ENCODE data around the gene MRPS23.
A peak's percentile ranks its signal among the peaks of the same experiment; 100 is the strongest.
"Not testable (repeated sequence)": the region's sequence is repeated elsewhere in the genome, so short reads cannot be mapped to it uniquely, and the experiment has no call there.

The MRPS23 gene

GRCh38 chr17:57864273-57864672 lies 14.4 kb upstream of the MRPS23 start:
- DNase-seq (ENCODE audit: low read depth in 2 of 2), result no peak

DNA sequence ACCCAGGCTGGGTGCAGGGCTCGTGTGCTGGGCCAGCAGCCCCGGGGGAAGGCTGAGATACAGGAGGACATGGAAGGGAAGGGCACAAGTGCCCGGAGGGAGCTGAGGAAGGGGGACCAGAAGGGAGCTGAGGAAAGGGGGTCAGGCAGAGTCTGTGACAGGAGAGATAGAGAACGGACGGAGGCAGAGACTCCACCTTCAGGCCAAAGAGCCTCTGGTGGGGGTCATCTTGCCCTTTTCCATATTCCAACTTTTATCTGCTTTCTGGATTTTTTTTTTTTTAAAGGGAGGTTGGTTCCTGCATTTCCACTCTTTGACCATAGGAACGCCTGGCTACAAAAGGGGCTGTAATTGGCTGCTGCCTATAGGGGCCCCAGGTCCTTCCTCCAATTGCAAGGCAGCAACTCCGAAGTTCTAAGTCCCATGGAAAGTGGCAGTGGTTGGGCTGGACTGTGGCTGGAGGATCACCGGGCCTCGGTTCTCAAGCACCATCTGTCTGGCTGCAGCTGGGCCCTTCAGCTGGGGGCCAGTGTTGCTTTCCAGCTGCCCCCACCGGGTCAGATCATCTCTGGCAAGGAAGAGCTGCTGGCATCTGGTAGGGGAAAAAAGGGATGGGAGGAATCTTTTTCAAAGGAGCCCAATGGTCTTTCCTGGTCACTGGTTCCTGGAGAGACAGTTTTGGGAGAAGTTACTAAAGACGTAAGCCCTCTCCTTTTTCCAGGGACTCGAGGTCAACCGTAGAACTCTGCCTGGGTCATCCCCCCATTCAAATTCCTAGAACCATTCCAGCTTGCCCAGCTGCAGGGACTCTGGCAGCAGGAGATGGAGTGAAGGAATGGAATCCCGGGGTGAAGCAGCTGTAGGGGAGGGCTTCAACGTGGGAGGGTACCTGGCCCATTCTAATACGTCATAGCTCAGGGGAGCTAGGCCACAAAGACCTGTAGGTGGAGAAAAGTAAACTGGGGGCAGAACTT lies 13.1 kb upstream of the MRPS23 start:
- no peak for DNase-seq (ENCODE audit: low read depth in 2 of 2)

DNA sequence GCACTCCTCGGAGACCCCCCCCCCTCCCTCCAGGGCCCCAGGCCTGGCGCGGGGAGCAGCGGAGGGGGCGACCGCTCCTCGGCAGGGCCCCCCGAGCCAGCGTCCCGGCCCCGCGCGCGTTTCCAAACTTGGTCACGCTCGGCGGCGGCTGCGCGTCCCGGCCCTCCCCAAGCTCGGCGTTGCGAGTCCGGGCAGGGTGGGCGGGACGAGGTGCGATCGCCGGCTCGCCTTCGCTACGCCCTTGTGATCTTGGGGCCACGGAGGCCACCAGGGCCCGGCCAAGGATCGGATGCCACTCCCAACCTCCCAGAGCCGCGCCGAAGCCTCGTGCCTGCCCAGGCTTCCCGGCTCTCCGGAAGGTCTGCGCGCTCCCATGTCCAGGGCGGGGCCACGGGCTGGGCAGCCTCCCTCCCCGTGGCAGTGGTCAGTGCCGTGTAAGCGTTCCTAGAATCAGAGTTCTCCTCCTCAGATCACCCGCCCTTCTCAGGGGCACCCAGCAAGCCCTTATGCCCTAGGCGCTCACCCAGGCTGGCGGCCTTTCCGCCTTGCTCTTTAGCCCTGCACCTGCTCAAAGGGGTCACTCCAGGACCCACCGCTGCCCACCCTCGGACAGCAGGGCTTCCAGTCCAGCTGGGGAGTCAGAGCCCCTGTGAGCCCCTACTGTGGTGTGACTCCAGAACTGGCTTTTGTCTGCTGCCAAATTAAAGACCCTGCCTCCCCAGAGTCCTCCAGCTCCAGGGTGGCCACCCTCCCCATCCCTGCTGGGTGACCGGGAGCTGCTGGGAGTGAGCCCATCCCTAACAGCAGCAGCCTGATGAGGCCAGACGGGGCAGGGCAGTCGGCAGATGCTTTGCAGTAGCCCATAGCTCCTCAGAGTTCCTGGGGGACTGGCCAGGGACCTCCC lies 12.2 kb upstream of the MRPS23 start:
- no peak for DNase-seq (ENCODE audit: low read depth in 2 of 2)

- DNase-seq (ENCODE audit: low read depth in 2 of 2), result peak in 1 of 2 donors; percentile 13
Observed at GRCh38 chr17:57861000-57861789, 11.4 kb upstream of the MRPS23 start.

GRCh38 chr17:57860414-57860999 lies 10.7 kb upstream of the MRPS23 start:
- DNase-seq (ENCODE audit: low read depth in 2 of 2), result no peak

DNA sequence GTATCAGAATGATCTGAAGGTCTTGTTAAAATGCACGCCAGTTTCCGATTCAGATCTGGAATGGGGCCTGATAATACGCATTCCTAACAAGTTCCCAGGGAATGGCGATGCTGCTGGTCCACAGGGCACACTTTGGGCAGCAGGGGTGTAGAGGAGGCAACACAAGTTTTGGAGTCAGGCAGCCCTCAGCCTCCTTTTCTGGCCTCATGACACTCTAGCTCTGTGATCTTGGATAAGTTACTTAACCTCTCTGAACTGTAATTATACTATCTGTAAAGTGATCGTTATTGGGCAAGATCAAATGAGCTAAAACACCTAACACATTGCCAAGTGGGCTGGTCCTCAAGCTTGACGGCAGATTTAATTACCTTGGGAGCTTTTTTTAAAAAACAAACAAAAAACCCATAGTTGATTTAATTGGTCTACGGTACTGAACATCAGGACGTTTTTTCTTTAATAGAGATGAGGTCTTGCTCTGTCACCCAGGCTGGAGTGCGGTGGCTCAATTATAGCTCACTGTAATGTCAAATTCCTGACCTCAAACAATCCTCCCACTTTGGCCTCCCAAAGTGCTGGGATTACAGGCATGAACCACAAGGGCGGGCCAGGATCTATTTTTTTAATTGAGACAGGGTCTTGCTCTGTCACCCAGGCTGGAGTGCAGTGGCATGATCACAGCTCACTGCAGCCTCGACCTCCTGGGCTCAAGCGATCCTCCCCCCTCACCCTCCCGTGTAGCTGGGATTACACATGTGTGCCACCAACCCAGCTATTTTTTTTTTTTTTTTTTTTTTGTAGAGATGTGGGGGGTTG lies 10.0 kb upstream of the MRPS23 start:
- DNase-seq (ENCODE audit: low read depth in 2 of 2), result no peak

GRCh38 chr17:57858838-57859237 lies 9.0 kb upstream of the MRPS23 start:
- DNase-seq (ENCODE audit: low read depth in 2 of 2), result no peak

DNA sequence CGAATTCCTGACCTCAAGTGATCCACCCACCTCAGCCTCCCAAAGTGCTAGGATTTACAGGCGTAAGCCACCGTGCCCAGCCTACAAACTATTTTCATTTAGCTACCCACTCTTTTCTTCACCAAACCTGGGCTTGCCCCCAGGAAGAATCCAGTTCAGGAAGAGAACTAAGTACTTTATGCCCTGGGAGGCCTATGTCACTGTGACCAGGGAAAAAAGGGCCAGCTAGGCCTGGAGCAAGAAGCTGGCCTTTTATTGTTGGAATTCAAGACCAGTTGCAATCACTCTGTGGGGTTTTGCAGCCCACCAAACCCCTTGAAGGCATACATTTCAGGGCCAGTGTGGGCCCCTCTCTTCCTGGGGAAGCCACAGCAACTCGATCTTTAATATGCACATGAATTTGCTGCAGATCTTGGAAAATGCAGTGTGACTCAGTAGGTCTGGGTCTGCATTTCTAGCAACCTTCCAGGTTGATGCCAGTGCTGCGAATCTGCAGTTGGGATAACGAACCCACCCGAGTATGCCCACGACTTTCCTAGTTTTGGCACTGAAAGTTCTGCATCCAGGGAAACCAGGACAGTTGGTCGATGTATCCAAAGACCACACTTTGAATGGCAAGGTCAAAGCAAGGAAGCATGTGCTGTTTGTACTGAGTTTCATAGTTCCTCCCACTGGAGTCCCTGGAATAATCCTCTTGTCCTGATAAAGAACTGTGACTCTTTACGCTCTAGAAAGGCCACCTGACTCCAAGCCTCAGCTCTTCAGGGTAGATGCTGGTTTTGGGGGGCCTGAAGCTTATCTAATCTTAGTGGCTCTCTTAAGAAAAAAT lies 7.2 kb upstream of the MRPS23 start:
- DNase-seq (ENCODE audit: low read depth in 2 of 2), result no peak

GRCh38 chr17:57855391-57856035 lies 5.7 kb upstream of the MRPS23 start:
- DNase-seq (ENCODE audit: low read depth in 2 of 2), result no peak

DNA sequence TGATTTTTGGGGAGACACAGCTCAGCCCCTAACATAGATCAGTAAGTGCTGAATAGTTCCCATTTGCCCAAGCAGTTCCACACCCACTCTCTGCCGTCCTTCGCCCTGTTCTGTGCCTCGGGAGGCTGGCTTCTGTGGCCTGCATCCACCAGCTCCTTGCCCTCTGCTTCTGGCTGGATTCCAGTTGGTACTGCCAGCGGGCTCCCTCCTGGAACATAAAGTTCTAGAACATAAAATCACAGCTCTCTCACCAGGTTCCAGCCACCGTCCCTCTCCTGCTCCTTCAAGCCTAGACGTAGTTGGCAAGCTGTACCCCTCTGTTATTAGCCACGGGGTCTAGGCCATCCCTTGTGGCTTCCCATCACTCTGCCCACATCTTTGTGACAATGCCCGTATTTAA lies 3.9 kb upstream of the MRPS23 start:
- DNase-seq (ENCODE audit: low read depth in 2 of 2), result no peak

DNA sequence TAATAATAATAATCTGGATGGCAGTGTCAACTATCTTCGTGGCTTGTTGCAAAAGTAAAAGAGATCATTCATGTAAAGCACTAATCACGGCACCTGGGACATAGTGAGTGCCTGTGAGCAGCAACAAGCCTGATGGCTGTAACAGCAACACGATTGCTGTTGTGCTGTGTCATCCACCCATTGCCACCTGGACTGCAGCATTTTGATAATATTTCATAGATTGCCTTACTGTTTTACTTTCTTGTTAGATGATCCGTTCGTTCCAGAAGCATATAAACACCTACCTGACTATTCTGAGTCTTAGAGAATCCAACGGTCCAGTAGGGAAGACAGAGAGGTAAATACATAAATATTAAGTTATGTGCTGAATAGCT lies 3.1 kb upstream of the MRPS23 start:
- DNase-seq (ENCODE audit: low read depth in 2 of 2), result no peak

DNA sequence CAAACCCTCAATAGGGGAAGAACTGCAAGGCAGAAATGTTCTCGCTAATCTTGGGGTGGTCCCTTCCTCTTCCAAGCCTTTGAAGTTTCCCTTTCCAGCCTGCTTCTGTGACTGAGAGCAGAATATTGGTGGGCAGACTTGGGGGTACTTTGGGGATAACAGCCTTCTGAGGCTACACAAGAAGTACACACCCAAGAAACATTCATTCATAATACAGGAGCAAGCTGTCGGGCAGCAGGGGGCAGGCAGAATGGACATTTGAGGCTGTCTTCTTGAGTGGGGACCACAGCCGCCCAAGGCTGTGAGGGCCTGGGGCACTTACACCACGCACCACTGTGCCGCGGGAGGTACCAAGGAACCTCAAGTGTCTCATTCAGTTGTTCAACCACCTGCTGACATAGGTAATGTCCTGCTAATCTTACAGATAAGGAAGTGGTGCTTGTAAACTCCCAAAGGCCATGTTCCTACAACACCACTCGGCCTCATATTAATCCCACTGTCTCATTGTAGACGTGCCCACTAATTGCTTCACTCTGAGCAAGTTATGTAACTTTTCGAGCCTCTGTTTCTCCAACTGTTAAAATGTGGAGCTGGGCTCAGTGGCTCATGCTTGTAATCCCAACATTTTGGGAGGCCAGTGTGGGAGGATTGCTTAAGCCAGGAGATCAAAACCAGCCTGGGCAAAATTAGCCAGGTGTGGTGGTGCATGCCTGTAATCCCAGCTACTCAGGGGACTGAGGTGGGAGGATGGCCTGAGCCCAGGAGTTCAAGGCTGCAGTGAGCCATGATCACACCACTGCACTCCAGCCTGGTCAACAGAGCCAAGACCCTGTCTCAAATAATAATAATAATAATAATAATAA lies 2.5 kb upstream of the MRPS23 start:
- no peak for DNase-seq (ENCODE audit: low read depth in 2 of 2)

GRCh38 chr17:57849163-57849873 lies 526 bp downstream of the MRPS23 start:
- no peak for DNase-seq (ENCODE audit: low read depth in 2 of 2)

DNA sequence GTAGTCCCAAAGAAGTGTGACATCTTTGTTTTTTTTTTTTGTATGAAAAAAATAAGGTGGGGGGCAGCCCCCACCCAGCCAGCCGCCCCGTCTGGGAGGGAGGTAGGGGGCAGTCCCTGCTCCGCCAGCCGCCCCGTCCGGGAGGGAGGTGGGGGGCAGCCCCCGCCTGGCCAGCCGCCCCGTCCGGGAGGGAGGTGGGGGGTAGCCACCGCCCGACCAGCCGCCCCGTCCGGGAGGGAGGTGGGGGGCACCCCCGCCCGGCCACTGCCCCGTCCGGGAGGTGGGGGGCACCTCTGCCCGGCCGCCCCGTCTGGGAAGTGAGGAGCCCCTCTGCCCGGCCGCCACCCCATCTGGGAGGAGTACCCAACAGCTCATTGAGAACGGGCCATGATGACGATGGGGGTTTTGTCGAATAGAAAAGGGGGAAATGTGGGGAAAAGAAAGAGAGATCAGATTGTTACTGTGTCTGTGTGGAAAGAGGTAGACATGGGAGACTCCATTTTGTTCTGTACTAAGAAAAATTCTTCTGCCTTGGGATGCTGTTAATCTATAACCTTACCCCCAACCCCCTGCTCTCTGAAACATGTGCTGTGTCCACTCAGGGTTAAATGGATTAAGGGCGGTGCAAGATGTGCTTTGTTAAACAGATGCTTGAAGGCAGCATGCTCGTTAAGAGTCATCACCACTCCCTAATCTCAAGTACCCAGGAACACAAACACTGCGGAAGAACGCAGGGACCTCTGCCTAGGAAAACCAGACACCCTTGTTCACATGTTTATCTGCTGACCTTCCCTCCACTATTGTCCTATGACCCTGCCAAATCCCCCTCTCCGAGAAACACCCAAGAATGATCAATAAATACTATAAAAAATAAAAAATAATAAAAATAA lies 3.5 kb downstream of the MRPS23 start:
- DNase-seq (ENCODE audit: low read depth in 2 of 2), result not testable (repeated sequence)

DNA sequence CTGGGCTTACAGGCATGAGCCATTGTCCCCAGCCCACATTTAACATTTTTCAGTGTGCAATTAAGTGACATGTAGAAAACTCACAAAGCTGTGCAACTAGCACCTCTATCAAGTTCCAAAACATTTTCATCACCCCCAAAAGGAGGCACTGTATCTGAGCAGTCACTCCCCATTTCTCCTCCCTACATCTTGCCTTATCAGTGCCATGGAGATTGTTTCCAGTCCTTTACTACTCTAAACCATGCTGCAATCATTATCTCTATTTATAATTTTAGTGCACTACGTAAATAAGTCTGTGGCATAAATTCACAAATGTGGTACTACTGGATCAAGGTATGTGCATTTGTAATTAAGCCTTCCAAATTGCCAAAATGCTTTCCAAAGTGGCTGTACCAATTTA lies 7.6 kb downstream of the MRPS23 start:
- DNase-seq (ENCODE audit: low read depth in 2 of 2), result no peak

GRCh38 chr17:57839571-57839923 lies 10.3 kb downstream of the MRPS23 start:
- no peak for DNase-seq (ENCODE audit: low read depth in 2 of 2)

Measured in stimulated activated CD8-positive, alpha-beta memory T cell treated with anti-CD3 and anti-CD28 coated beads, Interleukin-2, amount 100 ng/mL, for 1 hour (primary cell).